ENCODE data around the gene CASK. TPM values are rescaled to one million over a fixed set of nuclear protein-coding genes. Genes with fewer than 3 reads are reported as not detected.

CASK gene
- total RNA-seq, 4 donors from 2014 or later: 34.3 to 52.8 (median 40.7) TPM

DNA sequence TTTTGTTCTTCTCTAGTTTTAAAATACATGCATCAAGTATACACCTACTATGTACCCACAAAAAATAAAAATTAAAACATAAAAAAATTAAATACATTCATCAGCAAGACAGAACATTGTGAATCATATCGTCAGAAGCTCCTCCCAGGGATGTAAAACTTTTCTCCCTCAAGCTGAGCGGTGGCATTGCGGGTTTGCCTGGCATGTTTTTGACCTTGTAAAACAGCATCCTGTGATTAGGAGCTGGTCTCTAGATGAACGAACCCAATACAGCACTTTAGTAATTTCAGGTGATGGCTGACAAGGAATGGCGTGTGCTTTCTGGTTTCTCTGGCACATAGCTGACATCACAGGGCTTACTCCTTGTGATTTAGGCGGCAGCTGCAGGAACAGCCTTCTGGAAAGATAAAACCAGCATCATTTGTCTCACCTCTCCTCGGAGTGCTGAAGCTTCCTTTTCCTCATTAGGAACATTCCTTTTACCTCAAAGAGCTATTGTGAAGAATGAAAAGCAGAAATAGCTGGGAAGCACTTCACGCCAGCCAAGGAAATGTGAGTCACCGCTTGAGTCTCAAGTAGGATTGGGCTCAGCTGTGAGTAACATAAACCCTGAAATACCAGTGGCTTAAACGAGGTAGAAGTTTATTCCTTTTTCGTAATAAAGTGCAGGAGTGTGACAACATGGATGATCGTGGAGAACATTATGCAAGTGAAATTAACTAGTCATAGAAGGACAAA is 431.9 kb downstream of the CASK start:
- WGBS, 2 donors: 35 to 53% methylated on average over 11 to 12 of the region's 12 CpGs
- Histone ChIP-seq H3K36me3 (no peaks in the 10 kb centered on the region), H3K4me3 (no peak overlapping the region), H3K27me3 (no peaks in the 10 kb centered on the region), H3K27ac (no peak overlapping the region), H3K9me3 (no peaks in the 10 kb centered on the region), H3K4me1 (no peaks in the 10 kb centered on the region)
- no peak for DNase-seq (ENCODE audit: low spot score in 2 of 2)
- TF ChIP-seq EP300 (IDR thresholded peaks at IDR 0.05) (no peak), POLR2A (IDR thresholded peaks at IDR 0.05) (no peak)
- TF ChIP-seq, protein P1, sequence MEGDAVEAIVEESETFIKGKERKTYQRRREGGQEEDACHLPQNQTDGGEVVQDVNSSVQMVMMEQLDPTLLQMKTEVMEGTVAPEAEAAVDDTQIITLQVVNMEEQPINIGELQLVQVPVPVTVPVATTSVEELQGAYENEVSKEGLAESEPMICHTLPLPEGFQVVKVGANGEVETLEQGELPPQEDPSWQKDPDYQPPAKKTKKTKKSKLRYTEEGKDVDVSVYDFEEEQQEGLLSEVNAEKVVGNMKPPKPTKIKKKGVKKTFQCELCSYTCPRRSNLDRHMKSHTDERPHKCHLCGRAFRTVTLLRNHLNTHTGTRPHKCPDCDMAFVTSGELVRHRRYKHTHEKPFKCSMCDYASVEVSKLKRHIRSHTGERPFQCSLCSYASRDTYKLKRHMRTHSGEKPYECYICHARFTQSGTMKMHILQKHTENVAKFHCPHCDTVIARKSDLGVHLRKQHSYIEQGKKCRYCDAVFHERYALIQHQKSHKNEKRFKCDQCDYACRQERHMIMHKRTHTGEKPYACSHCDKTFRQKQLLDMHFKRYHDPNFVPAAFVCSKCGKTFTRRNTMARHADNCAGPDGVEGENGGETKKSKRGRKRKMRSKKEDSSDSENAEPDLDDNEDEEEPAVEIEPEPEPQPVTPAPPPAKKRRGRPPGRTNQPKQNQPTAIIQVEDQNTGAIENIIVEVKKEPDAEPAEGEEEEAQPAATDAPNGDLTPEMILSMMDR (IDR thresholded peaks at IDR 0.05): no peak

DNA sequence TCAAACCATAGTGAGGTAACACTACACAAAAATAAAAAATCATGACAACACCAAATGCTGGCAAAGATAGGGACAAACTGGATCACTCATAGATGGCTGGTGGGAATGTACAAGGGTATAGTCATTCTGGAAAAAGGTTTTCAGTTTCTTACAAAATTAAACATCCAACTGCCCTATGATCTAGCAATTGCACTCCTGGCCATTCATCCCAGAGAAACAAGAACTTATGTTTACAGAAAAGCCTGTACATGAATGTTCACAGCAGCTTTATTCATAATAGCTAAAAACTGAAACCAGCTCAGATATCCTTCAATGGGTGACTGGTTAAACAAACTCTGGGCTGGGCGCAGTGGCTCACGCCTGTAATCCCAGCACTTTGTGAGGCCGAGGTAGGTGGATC is 432.9 kb downstream of the CASK start:
- TF ChIP-seq, protein P1 (IDR thresholded peaks at IDR 0.05): no peak
- no peak for TF ChIP-seq EP300 (IDR thresholded peaks at IDR 0.05)
- TF ChIP-seq POLR2A (IDR thresholded peaks at IDR 0.05): no peak
- no peak for DNase-seq (ENCODE audit: low spot score in 2 of 2)
- 90% methylated on average over 2 to 3 of the region's 3 CpGs for WGBS, 2 donors
- H3K27ac ChIP-seq: no peak overlapping the region
- no peaks in the 10 kb centered on the region for H3K9me3 ChIP-seq
- no peaks in the 10 kb centered on the region for H3K27me3 ChIP-seq
- no peaks in the 10 kb centered on the region for H3K4me1 ChIP-seq
- no peak overlapping the region for H3K4me3 ChIP-seq
- no peaks in the 10 kb centered on the region for H3K36me3 ChIP-seq

DNA sequence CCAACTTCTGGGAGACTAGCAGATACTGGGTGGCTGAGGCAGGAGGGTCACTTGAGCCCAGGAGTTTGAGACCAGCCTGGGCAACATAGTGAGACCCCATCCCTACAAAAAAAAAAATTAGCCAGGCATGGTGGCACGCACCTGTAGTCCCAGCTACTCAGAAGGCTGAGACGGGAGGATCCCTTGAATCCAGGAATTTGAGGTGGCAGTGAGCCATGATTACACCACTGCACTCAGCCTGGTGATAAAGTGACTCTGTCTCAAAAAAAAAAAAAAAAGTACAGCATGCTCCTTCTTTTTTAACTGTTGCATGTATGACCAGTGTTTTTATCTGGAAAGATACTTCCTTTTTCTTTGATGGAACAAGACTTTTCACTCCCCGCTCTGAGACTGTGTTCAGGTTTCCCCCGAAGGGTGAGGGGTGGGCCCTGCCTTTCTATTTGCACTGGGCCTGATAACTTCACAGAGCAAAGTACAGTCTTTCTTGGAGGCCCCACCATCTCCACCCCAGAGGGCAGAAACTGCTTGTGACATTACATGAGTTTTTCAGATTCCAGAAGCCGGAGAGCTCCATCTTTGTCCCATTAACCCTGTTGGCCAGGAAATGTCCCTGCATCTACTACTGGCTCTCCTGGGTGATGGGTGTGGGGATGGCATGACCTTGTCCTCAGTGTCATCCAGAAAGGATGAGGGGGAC is 441.1 kb downstream of the CASK start:
- no peak for TF ChIP-seq POLR2A (IDR thresholded peaks at IDR 0.05)
- TF ChIP-seq, protein P1 (IDR thresholded peaks at IDR 0.05): no peak
- TF ChIP-seq EP300 (IDR thresholded peaks at IDR 0.05): no peak
- Histone ChIP-seq H3K36me3 (no peaks in the 10 kb centered on the region), H3K27ac (no peak overlapping the region), H3K4me3 (no peak overlapping the region), H3K9me3 (no peaks in the 10 kb centered on the region), H3K4me1 (no peaks in the 10 kb centered on the region), H3K27me3 (peaks cover 0 to 6% of the 10 kb centered on the region in 2 donors)
- no peak for DNase-seq (ENCODE audit: low spot score in 2 of 2)
- WGBS, 2 donors: 65 to 77% methylated on average over 5 of the region's 5 CpGs

DNA sequence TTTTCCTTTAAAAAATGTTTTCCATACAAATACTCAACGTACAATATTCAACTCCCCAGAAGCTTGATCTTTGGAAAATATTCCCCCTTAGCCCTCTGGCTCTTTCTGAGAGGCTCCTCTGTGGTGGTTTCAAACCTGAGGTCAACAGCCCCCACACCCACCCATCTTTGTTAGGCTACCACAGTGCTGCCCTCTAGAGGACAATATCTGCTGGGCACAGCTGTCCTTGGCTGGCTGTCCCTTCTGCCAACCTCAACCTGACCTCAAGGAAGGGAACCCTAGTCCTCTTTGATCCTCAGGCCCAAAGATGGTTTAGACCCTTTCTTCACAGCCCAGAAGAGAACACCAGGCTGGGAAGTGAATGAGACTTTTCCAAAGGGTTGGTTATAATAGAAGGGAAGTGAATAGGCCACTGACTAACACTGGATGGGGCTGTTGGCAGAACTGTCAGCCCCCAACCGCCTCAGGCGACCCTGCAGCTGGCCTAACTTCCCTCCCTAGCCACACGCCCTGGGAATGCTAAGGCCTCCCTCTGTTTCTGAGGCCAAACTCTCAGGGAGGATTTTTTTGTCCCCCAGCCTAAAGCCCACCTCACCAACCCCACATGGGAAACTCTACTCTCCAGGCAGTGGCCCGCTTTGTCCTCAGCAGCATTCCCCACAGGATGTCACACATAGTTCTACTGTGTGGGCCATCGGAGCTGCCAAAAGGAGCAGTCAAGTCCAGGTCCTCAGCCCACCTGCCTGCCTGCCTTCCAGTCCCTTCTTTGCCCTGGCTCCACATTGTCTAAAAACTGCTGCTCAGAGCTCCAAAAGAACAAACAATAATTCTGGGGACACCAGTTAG is 441.9 kb downstream of the CASK start:
- TF ChIP-seq POLR2A (IDR thresholded peaks at IDR 0.05) (no peak), EP300 (IDR thresholded peaks at IDR 0.05) (no peak)
- TF ChIP-seq, protein P1 (IDR thresholded peaks at IDR 0.05): peak in 1 of 5 experiments; percentile 6
- H3K4me3 ChIP-seq: no peak overlapping the region
- 69% methylated on average over 4 to 6 of the region's 6 CpGs for WGBS, 2 donors
- H3K27me3 ChIP-seq: peaks cover 0 to 6% of the 10 kb centered on the region in 2 donors
- H3K27ac ChIP-seq: no peak overlapping the region
- no peaks in the 10 kb centered on the region for H3K4me1 ChIP-seq
- H3K36me3 ChIP-seq: no peaks in the 10 kb centered on the region
- no peaks in the 10 kb centered on the region for H3K9me3 ChIP-seq
- DNase-seq (ENCODE audit: low spot score in 2 of 2): no peak

Measured in tibial nerve (tissue), 4 donors.